Muscle of leg (tissue), 11 donors: ENCODE data around the gene LSM5. TPM values are rescaled to one million over a fixed set of nuclear protein-coding genes. Genes with fewer than 3 reads are reported as not detected.
A peak's percentile ranks its signal among the peaks of the same experiment; 100 is the strongest.
"Not testable (repeated sequence)": the region's sequence is repeated elsewhere in the genome, so short reads cannot be mapped to it uniquely, and the experiment has no call there.

ENCODE experiments used
- DNase-seq: peaks from one replicate; pipeline ENCODE4 v3.0.0; 2013
- H3K27ac ChIP-seq: one replicate; pipeline ENCODE4 v1.5.1; 2013; ENCODE audit warnings: mild to moderate bottlenecking, low read length, control low read depth
- H3K27me3 ChIP-seq: one replicate; pipeline ENCODE4 v1.6.1; 2013; ENCODE audit warnings: low read length; ENCODE audit not compliant: control insufficient read depth, insufficient read depth
- H3K36me3 ChIP-seq: one replicate; pipeline ENCODE4 v1.6.1; 2013; ENCODE audit warnings: low read length; ENCODE audit not compliant: control insufficient read depth, insufficient read depth
- H3K4me1 ChIP-seq: one replicate; pipeline ENCODE4 v1.6.1; 2013; ENCODE audit warnings: low read length; ENCODE audit not compliant: control insufficient read depth, insufficient read depth
- H3K4me3 ChIP-seq: one replicate; pipeline ENCODE4 v1.5.1; 2013; ENCODE audit warnings: low read length, control low read depth
- H3K9me3 ChIP-seq: replicated peaks from 2 replicates; pipeline ENCODE4 v1.6.1; 2013; ENCODE audit warnings: low read depth, low read length; ENCODE audit not compliant: control insufficient read depth
- WGBS: methylation state at CpG from one replicate; pipeline ENCODE4 v1.1.5; 2013; ENCODE audit warnings: missing lambda C conversion rate; ENCODE audit not compliant: insufficient coverage; 5-methylcytosine and 5-hydroxymethylcytosine counted together
- polyA plus RNA-seq, 8 donors: library from polyadenylated mRNA; unstranded; fragments of 120-200 nt; gene quantifications; one replicate each; pipeline versions ENCODE4 v1.2.1 to v1.2.3, GENCODE V29; 2013; ENCODE audit warnings: inconsistent platforms in 1 of 8, low replicate concordance in 1 of 8; ENCODE audit not compliant: insufficient read length in 8 of 8, insufficient read depth in 1 of 8
- total RNA-seq: library from RNA; stranded (reverse); fragments of 120-200 nt; gene quantifications from one replicate; pipeline ENCODE4 v1.2.4, GENCODE V29; 2013

LSM5 gene
- total and polyA plus RNA-seq, 9 donors: 47.5 to 72.4 (median 55.4) TPM

DNA sequence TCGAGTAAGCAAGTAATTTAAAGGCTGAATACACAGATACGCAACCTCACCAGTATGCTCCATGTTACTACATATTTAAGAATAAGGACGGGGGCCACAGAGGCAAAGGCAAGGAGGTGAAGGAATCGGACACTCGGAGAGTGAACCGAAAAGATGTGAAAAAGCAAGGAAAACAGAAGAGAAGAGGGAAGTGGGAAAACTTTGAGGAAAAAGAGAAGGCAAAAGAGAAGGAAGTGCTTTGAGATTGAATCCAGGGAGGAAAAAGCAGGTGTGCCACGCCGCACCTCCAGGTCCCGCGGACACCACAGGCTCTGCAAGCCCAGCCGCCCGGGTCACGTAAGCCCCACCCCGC lies 4.7 kb upstream of the LSM5 start:
- H3K9me3 ChIP-seq: no peaks in the 10 kb centered on the region
- H3K27ac ChIP-seq: peak overlapping the region; percentile 87
- peaks cover 3% of the 10 kb centered on the region for H3K4me1 ChIP-seq
- peak overlapping the region; percentile 71 for H3K4me3 ChIP-seq
- H3K36me3 ChIP-seq: no peaks in the 10 kb centered on the region
- 0% methylated on average over 3 of the region's 14 CpGs for WGBS
- no peak for DNase-seq
- no peaks in the 10 kb centered on the region for H3K27me3 ChIP-seq

DNA sequence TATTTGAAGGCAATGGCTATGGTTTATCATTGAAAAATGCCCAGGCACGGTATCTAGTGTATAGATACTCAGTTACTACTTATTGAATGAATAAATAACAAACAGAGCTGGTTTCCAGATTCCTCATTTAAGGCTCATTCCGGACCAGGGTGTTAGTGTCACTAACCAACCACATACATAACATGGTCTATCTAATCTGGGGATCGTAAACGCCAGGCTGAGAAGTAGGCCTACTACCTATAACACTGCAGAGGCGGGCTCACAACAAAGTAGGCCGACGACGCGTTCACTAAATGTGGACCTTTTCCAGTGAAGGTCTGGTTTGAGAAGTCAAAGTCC lies 423 bp downstream of the LSM5 start:
- no peaks in the 10 kb centered on the region for H3K27me3 ChIP-seq
- no peaks in the 10 kb centered on the region for H3K9me3 ChIP-seq
- peak overlapping the region; percentile 93 for H3K27ac ChIP-seq
- H3K36me3 ChIP-seq: peaks cover 3% of the 10 kb centered on the region
- peaks cover 6% of the 10 kb centered on the region for H3K4me1 ChIP-seq
- no peak for DNase-seq
- peak overlapping the region; percentile 84 for H3K4me3 ChIP-seq
- 0% methylated on average over 4 of the region's 9 CpGs for WGBS

DNA sequence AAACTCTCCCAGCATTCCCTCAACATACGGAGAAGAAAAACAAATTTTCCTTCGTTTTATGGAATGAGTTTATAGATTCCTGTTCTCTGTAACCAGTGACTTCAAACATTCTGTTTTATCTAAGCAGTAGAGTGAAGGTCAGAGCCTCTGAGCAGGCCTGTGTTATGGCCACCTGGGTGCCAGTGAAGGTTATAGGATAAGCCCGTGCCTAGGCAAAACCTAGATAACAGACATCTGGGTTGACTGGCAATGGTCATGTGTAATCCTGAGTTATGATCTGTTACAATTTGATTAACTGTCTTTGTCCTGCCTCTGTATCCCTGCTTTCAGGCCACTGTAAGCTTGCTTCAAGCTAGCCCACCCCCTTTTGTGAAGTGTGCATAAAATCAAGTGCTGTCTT lies 8.3 kb downstream of the LSM5 start:
- H3K9me3 ChIP-seq: no peaks in the 10 kb centered on the region
- WGBS: no CpG with 5 or more reads among the region's 3 CpGs
- no peak overlapping the region for H3K4me3 ChIP-seq
- H3K36me3 ChIP-seq: no peaks in the 10 kb centered on the region
- no peak overlapping the region for H3K27ac ChIP-seq
- no peaks in the 10 kb centered on the region for H3K4me1 ChIP-seq
- no peak for DNase-seq
- no peaks in the 10 kb centered on the region for H3K27me3 ChIP-seq

DNA sequence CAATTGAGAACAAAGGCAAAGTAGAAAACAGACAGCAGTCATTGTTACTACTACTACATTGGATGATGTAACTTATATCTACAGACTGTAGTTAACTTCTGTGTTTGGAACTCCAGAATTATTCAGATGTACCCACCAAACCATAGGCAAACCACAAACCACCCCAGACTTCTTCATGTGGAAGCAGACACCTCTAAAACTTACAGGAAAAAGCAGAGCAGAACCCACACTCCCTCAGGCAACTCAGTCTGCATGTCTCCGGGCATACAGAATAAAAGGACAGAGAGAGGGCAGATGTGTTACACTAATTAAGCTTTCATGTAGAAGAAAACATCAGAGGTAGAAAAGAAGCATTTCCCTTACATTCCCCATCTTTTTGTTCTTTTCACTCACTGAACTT lies 9.0 kb downstream of the LSM5 start:
- no CpG with 5 or more reads among the region's 1 CpG for whole genome bisulfite sequencing
- H3K9me3 ChIP-seq: no peaks in the 10 kb centered on the region
- H3K4me3 ChIP-seq: no peak overlapping the region
- H3K27ac ChIP-seq: no peak overlapping the region
- H3K36me3 ChIP-seq: no peaks in the 10 kb centered on the region
- no peaks in the 10 kb centered on the region for H3K4me1 ChIP-seq
- no peak for DNase-seq
- no peaks in the 10 kb centered on the region for H3K27me3 ChIP-seq

DNA sequence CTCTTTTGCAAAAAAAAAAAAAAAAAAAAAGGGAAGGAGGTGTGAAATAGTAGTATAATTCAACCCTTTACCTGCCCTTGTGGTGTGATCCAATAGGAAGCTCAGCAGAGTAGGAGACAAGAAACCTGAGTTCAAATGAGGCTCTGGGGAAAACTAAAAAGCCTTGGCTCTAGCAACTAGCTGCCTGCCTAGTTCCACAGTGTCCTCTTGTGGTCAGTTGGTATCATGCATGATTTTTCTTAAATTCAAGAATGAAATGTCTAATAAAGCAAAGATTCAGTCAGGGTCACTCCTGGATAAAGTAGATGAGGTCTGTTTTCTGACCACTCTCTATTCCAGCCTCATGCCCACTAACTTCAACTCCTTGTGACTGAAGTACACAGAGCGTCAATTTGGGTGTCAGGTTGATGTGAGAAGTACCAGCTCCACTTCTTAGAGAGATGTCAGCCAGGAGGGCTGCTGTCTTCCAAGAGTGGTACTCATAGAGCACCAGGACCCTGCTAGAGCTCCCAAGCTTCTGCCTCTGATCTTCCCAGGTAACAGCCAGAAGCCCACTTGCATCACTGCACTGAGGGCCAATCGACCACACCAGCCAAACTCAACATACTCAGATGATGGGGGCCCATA lies 10.5 kb downstream of the LSM5 start:
- H3K36me3 ChIP-seq: no peaks in the 10 kb centered on the region
- no peak overlapping the region for H3K27ac ChIP-seq
- DNase-seq: peak; percentile 55
- H3K9me3 ChIP-seq: no peaks in the 10 kb centered on the region
- WGBS: no CpG with 5 or more reads among the region's 2 CpGs
- peaks cover 2% of the 10 kb centered on the region for H3K27me3 ChIP-seq
- H3K4me3 ChIP-seq: no peak overlapping the region
- H3K4me1 ChIP-seq: no peaks in the 10 kb centered on the region

DNA sequence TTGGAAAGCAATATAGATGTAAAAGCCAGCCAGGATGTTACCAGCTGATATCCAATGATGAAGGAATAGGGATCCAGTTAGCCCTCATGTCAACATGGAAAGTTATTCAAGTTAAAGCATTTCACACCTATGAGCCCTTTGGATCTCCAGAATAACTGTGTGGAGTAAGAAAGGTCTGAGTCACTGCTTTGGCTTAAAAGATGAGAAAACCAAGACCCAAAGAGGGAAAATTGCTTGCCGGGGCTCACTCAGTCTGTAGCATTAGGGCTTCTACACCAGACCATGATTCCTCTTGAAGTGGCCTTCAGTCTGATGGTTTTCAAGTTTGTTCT lies 12.6 kb downstream of the LSM5 start:
- no peaks in the 10 kb centered on the region for H3K9me3 ChIP-seq
- 100% methylated on average over 1 of the region's 1 CpG for WGBS
- DNase-seq: no peak
- no peak overlapping the region for H3K4me3 ChIP-seq
- H3K4me1 ChIP-seq: no peaks in the 10 kb centered on the region
- H3K27ac ChIP-seq: no peak overlapping the region
- H3K27me3 ChIP-seq: peaks cover 2% of the 10 kb centered on the region
- H3K36me3 ChIP-seq: no peaks in the 10 kb centered on the region

DNA sequence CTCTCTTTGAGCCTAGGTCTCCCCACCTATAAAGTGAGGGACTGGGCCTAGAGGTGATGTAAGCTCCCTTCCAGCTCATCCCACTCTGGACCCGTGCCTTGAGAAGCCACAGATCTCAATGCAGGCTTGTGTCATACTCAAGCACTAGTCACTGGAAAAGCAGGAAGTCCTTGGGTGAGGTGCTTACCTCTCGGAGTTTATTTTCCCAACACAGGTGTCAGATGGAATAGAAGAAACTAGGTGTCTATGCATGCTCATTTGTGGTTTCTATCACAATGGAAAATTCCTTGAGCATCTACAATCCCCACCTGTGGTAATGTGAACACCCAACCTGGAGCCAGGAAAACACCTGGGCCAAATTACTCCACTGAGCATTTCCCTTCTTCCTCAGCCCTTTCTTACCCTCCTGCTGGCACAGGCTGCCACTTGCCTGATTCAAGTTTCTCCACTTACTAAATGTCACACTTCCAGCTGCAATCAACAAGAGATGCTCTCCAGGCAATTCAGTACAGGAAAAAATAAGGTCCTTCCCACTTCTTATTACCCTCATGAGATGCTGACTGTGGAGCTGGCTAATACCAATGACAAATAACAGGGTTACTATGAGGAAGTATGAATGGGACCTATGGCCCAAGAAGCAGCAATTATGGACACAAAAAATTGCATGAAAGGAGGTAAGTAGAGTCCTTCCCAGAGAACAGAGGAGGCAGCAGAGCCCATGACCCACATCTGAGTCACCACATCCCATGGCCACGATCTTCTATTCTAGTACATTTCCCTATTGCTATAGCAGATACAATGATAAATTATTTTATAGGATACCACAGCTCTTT lies 13.1 kb downstream of the LSM5 start:
- peaks cover 2% of the 10 kb centered on the region for H3K27me3 ChIP-seq
- H3K4me3 ChIP-seq: no peak overlapping the region
- no peaks in the 10 kb centered on the region for H3K36me3 ChIP-seq
- WGBS: no CpG with 5 or more reads among the region's 3 CpGs
- no peaks in the 10 kb centered on the region for H3K9me3 ChIP-seq
- no peak overlapping the region for H3K27ac ChIP-seq
- H3K4me1 ChIP-seq: no peaks in the 10 kb centered on the region
- no peak for DNase-seq

DNA sequence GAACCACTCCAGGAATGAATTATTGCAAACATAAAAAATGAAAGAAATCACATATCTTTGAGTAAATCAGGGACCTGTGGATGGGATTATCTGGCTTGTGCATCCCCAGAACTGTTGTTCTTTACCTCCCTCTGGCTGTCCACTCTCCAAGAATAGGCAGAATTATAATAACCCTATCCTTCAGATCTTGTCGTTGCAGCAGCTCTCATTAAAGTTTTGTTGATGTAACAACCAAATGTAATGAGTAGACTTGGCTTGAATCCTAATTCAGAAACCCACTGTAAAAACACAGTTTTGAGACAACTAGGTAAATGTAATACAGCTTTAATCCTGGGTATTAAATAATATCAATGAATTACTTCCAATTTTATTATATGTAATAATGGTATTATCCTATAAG lies 16.2 kb downstream of the LSM5 start:
- H3K4me3 ChIP-seq: no peak overlapping the region
- no peak for DNase-seq
- H3K27ac ChIP-seq: no peak overlapping the region
- H3K36me3 ChIP-seq: no peaks in the 10 kb centered on the region
- H3K27me3 ChIP-seq: peaks cover 2% of the 10 kb centered on the region
- no peaks in the 10 kb centered on the region for H3K4me1 ChIP-seq
- H3K9me3 ChIP-seq: no peaks in the 10 kb centered on the region
- no CpG with 5 or more reads among the region's 1 CpG for WGBS

DNA sequence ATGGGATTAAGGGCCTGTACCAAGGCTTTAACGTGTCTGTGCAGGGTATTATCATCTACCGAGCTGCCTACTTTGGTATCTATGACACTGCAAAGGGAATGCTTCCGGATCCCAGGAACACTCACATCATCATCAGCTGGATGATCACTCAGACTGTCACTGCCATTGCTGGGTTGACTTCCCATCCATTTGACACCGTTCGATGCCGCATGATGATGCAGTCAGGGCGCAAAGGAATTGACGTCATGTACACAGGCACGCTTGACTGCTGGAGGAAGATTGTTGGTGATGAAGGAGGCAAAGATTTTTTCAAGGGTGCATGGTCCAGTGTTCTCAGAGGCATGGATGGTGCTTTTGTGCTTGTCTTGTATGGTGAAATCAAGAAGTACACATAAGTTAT lies 18.2 kb downstream of the LSM5 start:
- no peak for DNase-seq
- Histone ChIP-seq H3K4me1 (no peaks in the 10 kb centered on the region), H3K9me3 (no peaks in the 10 kb centered on the region), H3K27me3 (peaks cover 2% of the 10 kb centered on the region), H3K4me3 (no peak overlapping the region), H3K27ac (no peak overlapping the region), H3K36me3 (no peaks in the 10 kb centered on the region)
- 94% methylated on average over 8 of the region's 9 CpGs for WGBS

DNA sequence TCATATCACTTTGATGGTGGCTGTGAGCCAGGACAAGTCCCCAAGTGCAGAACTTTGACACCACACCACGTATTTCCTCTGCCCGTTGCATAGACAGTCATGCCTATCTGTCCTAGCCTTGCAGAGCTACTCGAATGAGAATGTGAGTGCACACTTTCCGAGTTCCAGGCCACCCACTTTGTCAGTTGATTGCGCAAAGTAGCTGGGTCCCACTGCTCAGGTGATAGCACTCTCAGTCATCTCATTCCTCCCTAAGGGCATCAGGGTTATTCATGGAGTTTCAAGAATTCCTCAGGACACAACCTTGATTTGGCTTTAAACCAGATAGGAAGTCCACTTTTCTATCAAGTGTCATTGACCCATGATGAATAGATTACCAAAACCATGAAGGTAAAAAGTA lies 19.3 kb downstream of the LSM5 start:
- H3K4me3 ChIP-seq: no peak overlapping the region
- no peaks in the 10 kb centered on the region for H3K4me1 ChIP-seq
- peaks cover 2% of the 10 kb centered on the region for H3K27me3 ChIP-seq
- no peaks in the 10 kb centered on the region for H3K9me3 ChIP-seq
- WGBS: 91% methylated on average over 5 of the region's 5 CpGs
- H3K36me3 ChIP-seq: no peaks in the 10 kb centered on the region
- H3K27ac ChIP-seq: no peak overlapping the region
- DNase-seq: no peak

DNA sequence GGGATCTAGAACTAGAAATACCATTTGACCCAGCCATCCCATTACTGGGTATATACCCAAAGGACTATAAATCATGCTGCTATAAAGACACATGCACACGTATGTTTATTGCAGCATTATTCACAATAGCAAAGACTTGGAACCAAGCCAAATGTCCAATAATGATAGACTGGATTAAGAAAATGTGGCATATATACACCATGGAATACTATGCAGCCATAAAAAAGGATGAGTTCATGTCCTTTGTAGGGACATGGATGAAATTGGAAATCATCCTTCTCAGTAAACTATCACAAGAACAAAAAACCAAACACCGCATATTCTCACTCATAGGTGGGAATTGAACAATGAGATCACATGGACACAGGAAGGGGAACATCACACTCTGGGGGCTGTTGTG lies 20.2 kb downstream of the LSM5 start:
- H3K36me3 ChIP-seq, DNase-seq, H3K27ac ChIP-seq, H3K4me3 ChIP-seq, H3K9me3 ChIP-seq, H3K27me3 ChIP-seq, H3K4me1 ChIP-seq: not testable (repeated sequence)
- WGBS: no CpG with 5 or more reads among the region's 2 CpGs
